Mesenchymal stem cell (in vitro differentiated cells and primary cell): ENCODE measurements around the gene PANK1.

Source experiments
- DNase-seq: peaks from one replicate; pipeline ENCODE4 v3.0.0-alpha.2; 2013
- H2AFZ ChIP-seq: one replicate; pipeline ENCODE4 v1.6.1; 2013; ENCODE audit warnings: low read depth, mild to moderate bottlenecking, control low read depth, inconsistent platforms, low read length, moderate library complexity
- H2AK5ac ChIP-seq: 2 replicates; pipeline ENCODE4 v1.6.1; 2013; ENCODE audit warnings: low read length, moderate library complexity, mild to moderate bottlenecking, inconsistent platforms; ENCODE audit not compliant: severe bottlenecking
- H2BK120ac ChIP-seq: one replicate; pipeline ENCODE4 v1.6.1; 2013; ENCODE audit warnings: low read depth, mild to moderate bottlenecking, inconsistent platforms, low read length, moderate library complexity
- H2BK12ac ChIP-seq, 2 experiments: one replicate each; pipeline ENCODE4 v1.6.1; 2013; ENCODE audit warnings: inconsistent platforms in 2 of 2, low read length in 2 of 2, mild to moderate bottlenecking in 2 of 2, moderate library complexity in 2 of 2, control low read depth in 1 of 2
- H2BK15ac ChIP-seq: one replicate; pipeline ENCODE4 v1.6.1; 2013; ENCODE audit warnings: mild to moderate bottlenecking, low read depth, inconsistent platforms; ENCODE audit not compliant: poor library complexity, severe bottlenecking
- H2BK5ac ChIP-seq: 2 replicates; pipeline ENCODE4 v1.6.1; 2013; ENCODE audit warnings: low read depth, mild to moderate bottlenecking, low read length, control low read depth, inconsistent platforms; ENCODE audit not compliant: poor library complexity, severe bottlenecking
- H3K14ac ChIP-seq, 2 experiments: one replicate each; pipeline ENCODE4 v1.6.1; 2013; ENCODE audit warnings: inconsistent platforms in 2 of 2, low read length in 2 of 2, control low read depth in 1 of 2, mild to moderate bottlenecking in 1 of 2, moderate library complexity in 1 of 2
- H3K18ac ChIP-seq, 2 experiments: one replicate each; pipeline ENCODE4 v1.6.1; 2013; ENCODE audit warnings: inconsistent platforms in 2 of 2, low read length in 2 of 2, control low read depth in 1 of 2, low read depth in 1 of 2, mild to moderate bottlenecking in 1 of 2
- H3K23ac ChIP-seq, 2 experiments: one replicate each; pipeline ENCODE4 v1.6.1; 2013; ENCODE audit warnings: inconsistent platforms in 2 of 2, low read length in 2 of 2, mild to moderate bottlenecking in 2 of 2, moderate library complexity in 2 of 2, control low read depth in 1 of 2
- H3K27ac ChIP-seq: 2 replicates; pipeline ENCODE4 v1.5.1; 2013; ENCODE audit warnings: mild to moderate bottlenecking, moderate library complexity, low read length, control low read depth, inconsistent platforms; ENCODE audit not compliant: poor library complexity, severe bottlenecking
- H3K27me3 ChIP-seq, 2 experiments: 2 replicates each; pipeline versions ENCODE4 v1.6.1 to v1.7.0; 2013; ENCODE audit warnings: low read length in 2 of 2, mild to moderate bottlenecking in 2 of 2, moderate library complexity in 2 of 2, control low read depth in 1 of 2, inconsistent platforms in 1 of 2; ENCODE audit not compliant: control insufficient read depth in 1 of 2, insufficient read depth in 1 of 2
- H3K36me3 ChIP-seq, 2 experiments: 2 replicates each; pipeline versions ENCODE4 v1.6.1 to v1.7.0; 2013; ENCODE audit warnings: low read length in 2 of 2, control low read depth in 1 of 2, inconsistent platforms in 1 of 2, low read depth in 1 of 2, mild to moderate bottlenecking in 1 of 2; ENCODE audit not compliant: insufficient read depth in 2 of 2, control insufficient read depth in 1 of 2
- H3K4ac ChIP-seq, 2 experiments: one replicate each; pipeline ENCODE4 v1.6.1; 2013; ENCODE audit warnings: inconsistent platforms in 2 of 2, low read length in 2 of 2, mild to moderate bottlenecking in 2 of 2, moderate library complexity in 2 of 2, control low read depth in 1 of 2, low read depth in 1 of 2
- H3K4me1 ChIP-seq: 2 replicates; pipeline ENCODE4 v1.6.1; 2013; ENCODE audit warnings: low read depth, low read length, control low read depth; ENCODE audit not compliant: control insufficient read depth, insufficient read depth
- H3K4me2 ChIP-seq: 2 replicates; pipeline ENCODE4 v1.6.1; 2013; ENCODE audit warnings: low read length, mild to moderate bottlenecking, inconsistent platforms; ENCODE audit not compliant: poor library complexity, severe bottlenecking
- H3K4me3 ChIP-seq, 2 experiments: 2 replicates each; pipeline versions ENCODE4 v1.5.1 to v1.7.0; 2013; ENCODE audit warnings: low read length in 2 of 2, mild to moderate bottlenecking in 2 of 2, control low read depth in 1 of 2, low read depth in 1 of 2; ENCODE audit not compliant: insufficient read depth in 1 of 2
- H3K79me1 ChIP-seq: replicated peaks from 2 replicates; pipeline ENCODE4 v1.6.1; 2013; ENCODE audit warnings: mild to moderate bottlenecking, control low read depth, low read length, inconsistent platforms; ENCODE audit not compliant: poor library complexity, severe bottlenecking
- H3K9ac ChIP-seq: 2 replicates; pipeline ENCODE4 v1.7.0; 2013; ENCODE audit warnings: mild to moderate bottlenecking, low read length, moderate library complexity
- H3K9me3 ChIP-seq: 2 replicates; pipeline ENCODE4 v1.7.0; 2013; ENCODE audit warnings: mild to moderate bottlenecking, low read length; ENCODE audit not compliant: control insufficient read depth
- H4K8ac ChIP-seq: one replicate; pipeline ENCODE4 v1.6.1; 2013; ENCODE audit warnings: inconsistent platforms, mild to moderate bottlenecking, low read length, moderate library complexity
- H4K91ac ChIP-seq: one replicate; pipeline ENCODE4 v1.6.1; 2013; ENCODE audit warnings: mild to moderate bottlenecking, low read length, inconsistent platforms
- WGBS: methylation state at CpG from one replicate; pipeline ENCODE4 v1.1.7; 2013; ENCODE audit warnings: mixed read lengths; 5-methylcytosine and 5-hydroxymethylcytosine counted together

PANK1 gene

DNA sequence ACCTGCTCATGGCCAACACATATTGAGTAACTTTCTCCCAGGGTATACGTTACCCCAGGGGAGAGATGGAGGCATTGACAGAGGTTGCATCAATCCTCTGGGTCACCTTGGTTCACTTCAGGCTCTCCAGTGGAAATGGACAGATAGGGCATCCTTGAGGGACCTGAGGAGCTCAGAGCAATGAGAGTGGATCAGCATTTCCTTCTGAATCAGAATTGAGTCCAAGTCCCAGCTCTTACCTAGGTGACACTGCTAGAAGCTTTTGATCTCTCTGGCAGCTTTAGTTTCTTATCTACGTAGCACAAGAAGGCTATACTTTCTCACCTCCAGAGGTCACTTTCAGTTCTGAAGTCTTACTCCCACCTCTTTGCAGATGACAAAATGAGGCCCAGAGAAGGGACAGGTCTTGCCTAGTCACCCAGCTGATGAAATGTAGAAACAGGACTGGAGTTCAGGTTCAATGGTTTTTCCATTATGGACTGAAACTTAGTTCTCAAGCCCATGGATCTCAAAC lies 35.2 kb downstream of the PANK1 start:
- Histone ChIP-seq H2BK15ac (no peak overlapping the region), H3K9ac (no peak overlapping the region), H4K91ac (no peak overlapping the region), H3K36me3 (peaks cover 3 to 23% of the 10 kb centered on the region in 2 experiments), H3K23ac (no peak overlapping the region), H3K9me3 (no peaks in the 10 kb centered on the region), H4K8ac (no peak overlapping the region), H3K4ac (no peak overlapping the region), H3K79me1 (peaks cover 23% of the 10 kb centered on the region), H3K27me3 (no peaks in the 10 kb centered on the region), H3K27ac (no peak overlapping the region), H2AK5ac (no peak overlapping the region), H3K14ac (no peak overlapping the region), H2AFZ (no peak overlapping the region), H3K4me1 (no peaks in the 10 kb centered on the region), H3K4me3 (no peak overlapping the region), H2BK12ac (no peak overlapping the region), H3K18ac (no peak overlapping the region), H3K4me2 (no peak overlapping the region), H2BK5ac (no peak overlapping the region), H2BK120ac (no peak overlapping the region)
- 81% methylated on average over 2 of the region's 2 CpGs for WGBS
- DNase-seq = no peak

DNA sequence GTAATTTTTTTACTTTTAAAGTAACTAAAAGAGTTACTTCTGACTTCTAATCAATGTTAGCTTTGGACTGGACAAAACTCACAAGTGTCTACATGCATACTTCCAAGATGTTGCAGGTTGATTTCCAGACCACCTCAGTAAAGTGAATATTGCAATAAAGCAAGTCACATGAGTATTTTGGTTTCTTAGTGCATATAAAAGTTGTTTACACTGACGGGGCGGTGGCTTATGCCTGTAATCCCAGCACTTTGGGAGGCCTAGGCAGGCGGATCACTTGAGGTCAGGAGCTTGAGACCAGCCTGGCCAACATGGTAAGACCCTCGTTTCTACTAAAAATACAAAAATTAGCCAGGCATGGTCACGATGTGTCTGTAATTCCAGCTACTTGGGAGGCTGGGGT lies 40.8 kb downstream of the PANK1 start:
- Histone ChIP-seq H2BK5ac (no peak overlapping the region), H3K23ac (no peak overlapping the region), H3K4me3 (no peak overlapping the region), H2AFZ (no peak overlapping the region), H3K27ac (no peak overlapping the region), H3K4me2 (no peak overlapping the region), H2BK12ac (no peak overlapping the region), H3K9ac (no peak overlapping the region), H2BK120ac (no peak overlapping the region), H3K4ac (no peak overlapping the region), H4K8ac (no peak overlapping the region), H3K14ac (no peak overlapping the region), H4K91ac (no peak overlapping the region), H2AK5ac (no peak overlapping the region), H2BK15ac (no peak overlapping the region), H3K4me1 (no peaks in the 10 kb centered on the region), H3K9me3 (no peaks in the 10 kb centered on the region), H3K79me1 (peaks cover 12% of the 10 kb centered on the region), H3K18ac (no peak overlapping the region), H3K36me3 (peaks cover 0 to 3% of the 10 kb centered on the region in 2 experiments), H3K27me3 (no peaks in the 10 kb centered on the region)
- 90% methylated on average over 3 of the region's 5 CpGs for WGBS
- no peak for DNase-seq

DNA sequence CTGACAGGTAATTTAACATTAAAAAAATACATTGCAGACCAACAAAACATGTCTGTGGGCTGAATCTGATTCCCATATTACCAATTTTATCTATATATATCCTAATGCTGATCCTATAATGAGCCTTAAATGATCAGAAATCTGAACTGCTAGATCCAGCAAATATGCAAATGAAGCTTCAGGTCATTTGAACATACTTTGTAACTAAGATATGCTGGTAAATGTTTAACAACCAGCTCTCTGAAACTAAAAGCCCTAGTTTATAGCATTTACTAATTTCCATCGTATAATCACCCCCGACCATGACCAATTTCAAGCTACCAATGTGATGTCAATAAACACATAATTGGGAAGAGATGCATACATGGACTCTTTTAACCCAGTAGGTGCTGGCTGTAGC lies 42.1 kb downstream of the PANK1 start:
- Histone ChIP-seq H3K27me3 (no peaks in the 10 kb centered on the region), H3K23ac (no peak overlapping the region), H3K18ac (no peak overlapping the region), H3K4me2 (no peak overlapping the region), H2AFZ (no peak overlapping the region), H3K14ac (no peak overlapping the region), H2AK5ac (no peak overlapping the region), H2BK12ac (no peak overlapping the region), H3K9ac (no peak overlapping the region), H3K4me3 (no peak overlapping the region), H3K79me1 (peaks cover 15% of the 10 kb centered on the region), H3K9me3 (no peaks in the 10 kb centered on the region), H3K4ac (no peak overlapping the region), H4K8ac (no peak overlapping the region), H2BK120ac (no peak overlapping the region), H2BK15ac (no peak overlapping the region), H2BK5ac (no peak overlapping the region), H4K91ac (no peak overlapping the region), H3K36me3 (peaks cover 0 to 8% of the 10 kb centered on the region in 2 experiments), H3K4me1 (no peaks in the 10 kb centered on the region), H3K27ac (no peak overlapping the region)
- DNase-seq = no peak
- 94% methylated on average over 2 of the region's 2 CpGs for WGBS

DNA sequence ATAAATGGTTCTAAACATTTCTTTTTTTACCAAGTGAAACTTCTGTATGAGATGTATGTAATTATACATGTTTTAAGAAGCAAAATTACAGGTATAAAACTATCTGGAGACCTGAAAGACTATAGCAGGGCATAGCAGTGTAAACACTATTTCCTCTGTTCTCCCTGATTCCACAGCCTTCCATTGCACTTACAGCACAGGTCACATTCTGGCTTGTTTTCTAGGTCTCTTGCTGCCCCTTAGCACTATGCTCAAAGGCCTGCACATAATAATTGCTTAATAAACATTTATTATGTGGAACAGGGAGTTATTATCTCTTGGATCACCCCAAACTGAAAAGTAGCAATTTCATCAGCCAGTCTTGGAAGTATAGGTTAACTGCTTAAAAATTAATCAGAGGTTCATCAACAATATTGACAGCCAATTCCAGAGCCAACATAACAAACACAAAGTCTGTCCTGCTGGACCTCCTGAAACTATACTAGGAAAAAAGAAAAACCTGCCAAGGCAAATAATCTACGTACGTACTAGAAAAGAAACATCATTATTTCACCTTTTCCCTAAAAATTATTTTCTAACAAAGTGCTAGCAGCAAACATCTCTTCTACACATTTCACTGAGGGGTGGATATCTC lies 43.2 kb downstream of the PANK1 start:
- Histone ChIP-seq H3K23ac (no peak overlapping the region), H3K14ac (no peak overlapping the region), H2BK5ac (no peak overlapping the region), H3K36me3 (peaks cover 0 to 11% of the 10 kb centered on the region in 2 experiments), H3K9ac (no peak overlapping the region), H3K4me2 (no peak overlapping the region), H4K8ac (no peak overlapping the region), H3K4me3 (no peak overlapping the region), H4K91ac (no peak overlapping the region), H3K79me1 (peaks cover 15% of the 10 kb centered on the region), H3K27me3 (no peaks in the 10 kb centered on the region), H2BK120ac (no peak overlapping the region), H3K9me3 (no peaks in the 10 kb centered on the region), H3K27ac (no peak overlapping the region), H3K4ac (no peak overlapping the region), H2BK12ac (no peak overlapping the region), H3K18ac (no peak overlapping the region), H3K4me1 (no peaks in the 10 kb centered on the region), H2AFZ (no peak overlapping the region), H2BK15ac (no peak overlapping the region), H2AK5ac (no peak overlapping the region)
- WGBS = 97% methylated on average over 2 of the region's 2 CpGs
- no peak for DNase-seq
